Measurements from ENCODE around the gene IGLL5.

The IGLL5 gene

DNA sequence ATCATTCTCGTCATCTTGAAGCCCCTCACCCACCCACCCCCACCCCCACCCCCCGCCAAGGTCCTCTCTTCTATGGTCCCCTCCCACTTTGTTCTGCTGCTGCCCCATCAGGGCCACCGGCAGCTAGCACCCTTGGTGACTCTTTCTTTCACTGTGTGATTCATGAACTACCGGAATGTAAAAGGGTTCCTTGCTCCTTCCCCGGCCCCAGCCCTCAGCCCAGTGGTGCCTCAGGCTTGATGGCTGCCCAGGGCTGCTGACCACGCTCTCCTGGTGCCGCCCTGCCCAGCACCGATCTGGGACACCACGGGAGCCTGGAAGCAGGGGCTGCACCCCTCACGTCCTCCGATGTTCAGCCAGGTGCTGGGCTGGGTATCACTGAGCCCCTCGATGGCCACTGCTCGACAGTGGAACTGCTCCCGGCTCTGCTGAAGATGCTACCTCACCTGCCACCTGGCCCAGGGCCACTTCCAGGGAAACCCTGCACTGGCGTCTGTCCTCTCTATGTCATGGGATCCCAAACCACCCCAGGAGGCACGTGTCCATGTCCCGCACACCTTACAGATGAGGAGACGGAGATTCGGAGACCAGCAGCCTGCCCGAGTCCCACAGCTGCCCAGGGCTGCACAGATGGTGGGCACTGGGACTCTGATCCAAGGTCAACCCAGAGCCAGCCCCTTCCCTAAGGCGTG lies 39.7 kb downstream of the IGLL5 start:
- no peak for DNase-seq (ENCODE audit: low spot score)

DNA sequence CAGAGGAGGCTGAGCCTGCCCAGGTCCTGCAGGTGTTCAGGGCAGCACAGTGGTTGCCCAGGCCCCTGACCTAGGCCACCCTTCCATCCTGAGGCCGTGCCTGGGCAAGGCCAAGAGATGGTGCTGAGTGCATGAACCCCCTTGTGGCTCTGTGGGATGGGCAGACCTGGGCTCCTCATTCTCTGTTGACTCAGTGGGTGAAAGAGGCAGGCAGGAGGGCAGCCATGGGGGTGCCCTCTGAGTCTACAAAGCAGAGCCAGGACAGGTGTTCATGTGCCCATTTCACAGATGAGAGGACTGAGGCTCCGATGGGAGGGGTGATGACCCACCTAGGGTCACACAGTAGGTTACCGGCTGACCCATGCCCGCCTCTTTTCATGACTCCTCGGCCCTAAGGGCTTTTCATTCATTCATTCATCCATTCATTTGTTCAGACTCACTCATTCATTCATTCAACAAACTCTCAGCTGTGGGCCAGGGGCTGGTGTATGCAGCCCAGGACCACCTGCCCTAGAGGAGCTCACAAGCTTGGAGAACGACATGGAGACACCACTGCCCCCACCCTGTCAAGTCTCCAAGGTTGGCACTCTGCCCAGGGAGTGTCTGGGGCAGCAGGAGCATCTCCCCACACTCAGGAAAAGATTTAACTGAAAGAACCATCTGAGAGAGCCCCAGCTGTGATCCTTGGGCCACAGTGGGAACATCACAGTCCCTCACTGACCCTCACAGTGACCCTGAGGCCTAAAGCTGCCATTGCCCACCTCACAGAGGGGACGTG lies 40.5 kb downstream of the IGLL5 start:
- no peak for DNase-seq (ENCODE audit: low spot score)

DNA sequence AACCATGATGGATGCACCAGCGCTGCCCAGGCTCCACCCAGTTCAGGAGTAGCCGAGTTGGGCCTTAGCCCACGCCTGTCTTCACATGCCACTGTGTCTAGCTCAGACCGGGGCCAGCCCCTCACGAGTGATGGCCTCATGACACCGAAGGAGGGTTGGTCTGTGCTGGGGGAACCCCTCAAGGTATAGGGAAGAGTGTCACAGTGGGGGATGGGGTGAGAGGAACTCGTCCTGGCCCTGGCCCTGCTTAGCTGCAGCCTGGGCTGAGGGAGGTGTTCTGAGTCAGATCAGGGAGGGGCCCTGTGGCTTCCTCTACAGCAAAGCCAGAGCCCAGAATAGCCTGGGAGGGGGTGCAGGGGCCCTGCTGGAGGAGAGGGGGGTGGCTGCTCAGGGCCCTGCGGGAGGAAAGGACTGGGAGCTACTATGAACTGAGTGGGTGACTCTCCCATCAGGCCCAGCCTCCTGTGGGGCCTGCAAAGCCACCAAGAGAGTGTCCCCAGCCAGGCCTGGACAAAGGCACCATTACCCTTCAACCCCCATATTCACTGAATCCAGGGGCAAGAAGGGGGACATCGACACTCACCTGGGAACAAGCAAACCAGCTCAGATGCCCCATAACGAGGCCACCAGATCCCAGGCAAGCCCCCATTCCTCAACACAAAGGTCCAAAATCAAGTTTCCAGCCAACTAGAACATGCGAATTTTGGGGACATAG lies 41.2 kb downstream of the IGLL5 start:
- peak; percentile 6 for DNase-seq (ENCODE audit: low spot score)

DNA sequence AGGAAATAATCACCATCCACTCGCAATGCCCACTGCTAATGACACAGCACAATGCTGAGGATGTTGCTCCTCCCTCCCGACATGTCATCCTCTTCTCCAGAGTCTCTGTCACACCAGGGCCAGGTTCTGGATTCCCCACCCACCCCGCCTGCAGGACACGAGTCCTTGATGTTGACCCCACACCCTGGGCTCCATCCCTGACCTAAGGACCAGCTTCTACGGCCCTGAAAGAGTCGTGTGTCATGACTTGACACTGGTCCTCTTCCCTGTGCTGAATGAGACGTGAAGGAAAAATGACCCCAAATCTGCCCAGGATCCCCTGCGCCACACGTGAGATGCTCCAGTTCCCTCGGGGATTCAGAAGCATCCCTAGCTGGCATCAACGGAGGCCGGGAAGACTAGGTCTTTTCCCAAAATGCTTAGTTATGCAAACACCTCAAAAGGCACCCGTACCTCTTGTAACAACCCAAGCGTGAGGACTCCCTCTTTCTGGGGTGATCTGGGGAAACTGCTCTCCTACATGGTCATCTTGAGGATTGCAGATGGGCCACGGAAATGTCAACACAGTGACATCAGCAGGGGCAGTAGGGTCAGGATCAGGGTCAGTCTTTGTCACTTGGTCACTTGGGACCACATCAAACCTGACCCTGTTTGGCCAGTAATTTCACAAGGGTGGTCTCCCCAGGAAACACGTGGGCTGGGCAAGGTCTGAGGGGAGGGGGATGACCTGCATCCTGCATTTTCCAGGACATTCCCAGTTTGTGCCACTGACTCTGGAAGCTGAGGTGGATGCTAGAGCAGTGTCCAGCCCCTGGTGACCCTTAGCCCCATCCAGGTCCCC lies 42.0 kb downstream of the IGLL5 start:
- no peak for DNase-seq (ENCODE audit: low spot score)

DNA sequence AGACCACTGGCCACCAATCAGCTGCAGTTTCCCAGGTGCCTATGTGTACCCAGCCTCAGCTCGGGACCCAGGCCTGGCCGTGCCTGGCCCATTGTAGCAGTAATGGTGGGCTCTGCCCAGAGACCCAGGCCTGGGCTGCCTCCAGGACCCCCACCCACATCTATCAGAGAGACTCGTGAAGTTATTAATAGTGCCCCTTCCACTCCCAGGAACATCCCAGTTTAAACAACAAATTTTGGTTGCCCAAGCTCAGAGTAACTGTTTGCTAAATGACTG lies 42.5 kb downstream of the IGLL5 start:
- DNase-seq (ENCODE audit: low spot score): no peak

DNA sequence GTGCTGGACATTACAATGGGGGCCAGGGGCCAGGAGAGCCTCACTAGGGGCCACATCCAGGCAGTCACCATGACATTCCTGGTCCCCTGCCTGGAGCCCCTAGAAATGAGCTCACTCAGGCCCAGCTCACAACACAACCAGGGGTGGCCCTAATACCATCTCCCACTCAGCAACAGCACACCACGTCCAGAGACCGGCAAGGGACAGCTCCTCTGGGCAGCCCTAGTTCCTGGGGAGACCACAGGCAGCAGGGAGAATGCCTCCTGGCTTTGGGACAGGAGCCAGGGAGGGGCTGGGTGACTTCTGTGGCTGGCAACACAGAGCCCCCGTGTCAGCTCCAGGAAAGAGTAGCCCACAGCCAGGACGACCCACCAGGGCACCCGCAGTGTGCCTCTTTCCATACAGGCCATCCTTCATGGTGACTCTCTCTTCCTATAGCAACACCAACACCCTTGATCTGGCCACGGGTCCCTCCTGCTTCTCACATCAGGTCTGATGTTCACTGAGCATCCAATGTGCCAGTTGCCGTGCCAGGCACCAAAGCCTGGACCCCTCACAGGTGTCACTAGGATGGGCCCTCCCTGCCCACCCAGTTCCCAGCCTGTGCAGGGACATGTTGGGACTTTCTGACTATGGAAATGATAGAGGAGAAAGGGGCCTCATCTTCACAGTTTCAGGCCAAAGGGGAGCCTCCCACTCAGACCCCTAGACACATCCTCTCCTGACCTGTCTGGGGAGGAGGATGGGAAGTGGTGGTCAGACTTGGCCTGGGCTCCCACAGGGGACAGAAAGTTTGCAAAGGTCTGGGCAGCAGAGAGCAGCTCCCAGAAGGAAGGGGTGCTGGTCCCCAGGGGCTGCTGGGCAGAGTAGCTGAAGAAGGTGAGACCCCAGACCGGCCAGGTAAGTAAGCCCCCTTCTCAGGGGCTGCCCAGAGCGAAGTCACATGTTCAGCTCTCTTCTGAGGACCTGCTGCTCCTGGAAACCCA lies 43.2 kb downstream of the IGLL5 start:
- no peak for DNase-seq (ENCODE audit: low spot score)

DNA sequence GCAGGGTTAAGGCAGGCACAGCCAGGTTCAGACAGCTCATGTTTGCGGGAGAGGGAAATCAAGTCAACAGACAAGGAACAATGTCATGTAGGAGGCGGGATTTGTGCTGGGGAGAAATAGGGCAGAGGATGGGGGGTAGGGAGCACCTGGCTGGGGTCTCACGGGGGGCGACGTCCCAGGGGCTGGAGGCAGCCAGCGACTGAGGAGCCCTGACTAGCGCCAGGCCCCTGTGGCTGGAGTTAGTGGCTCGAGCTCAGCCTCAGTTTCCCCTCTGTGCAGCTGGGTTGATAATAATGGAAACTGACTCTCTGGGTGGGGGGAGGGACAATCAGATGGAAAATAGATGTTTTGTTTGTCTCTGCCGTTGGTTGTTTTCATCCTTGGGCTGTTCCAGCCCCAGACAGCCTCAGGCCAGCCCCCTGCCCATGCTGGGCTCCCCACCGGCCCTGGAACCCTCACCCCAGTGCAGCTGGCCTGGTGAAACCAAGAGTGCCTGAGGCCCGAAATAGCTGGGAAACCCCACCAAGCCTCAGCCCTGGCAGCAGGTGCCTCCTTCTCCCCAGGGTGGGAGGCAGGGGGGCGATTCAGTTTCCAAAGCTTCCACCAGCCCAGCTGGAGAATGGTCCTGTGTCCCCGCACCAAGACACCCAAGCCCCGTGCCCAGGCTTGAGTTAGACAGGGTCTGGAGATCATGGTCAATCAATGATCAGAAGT lies 44.1 kb downstream of the IGLL5 start:
- no peak for DNase-seq (ENCODE audit: low spot score)

DNA sequence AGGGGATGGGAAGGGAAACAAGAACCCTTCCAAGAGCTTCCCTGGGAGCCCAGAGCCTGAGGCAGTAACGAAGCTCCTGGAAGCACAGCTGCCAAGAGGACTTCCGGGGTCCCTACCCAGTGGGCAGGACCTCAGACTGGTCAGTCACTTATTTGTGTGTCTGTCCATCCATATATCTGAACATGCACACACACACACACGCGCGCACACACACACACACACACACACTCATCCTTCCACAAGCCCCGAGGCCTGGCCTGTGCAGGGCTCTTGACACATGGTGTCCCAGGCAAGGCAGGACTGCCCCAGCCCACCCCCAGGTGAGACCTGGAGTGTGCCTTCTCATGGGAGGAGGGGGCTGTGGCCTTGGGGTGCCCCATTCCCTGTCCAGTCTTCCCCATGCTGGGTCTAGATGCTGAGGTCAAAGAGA lies 44.9 kb downstream of the IGLL5 start:
- DNase-seq (ENCODE audit: low spot score): no peak

DNA sequence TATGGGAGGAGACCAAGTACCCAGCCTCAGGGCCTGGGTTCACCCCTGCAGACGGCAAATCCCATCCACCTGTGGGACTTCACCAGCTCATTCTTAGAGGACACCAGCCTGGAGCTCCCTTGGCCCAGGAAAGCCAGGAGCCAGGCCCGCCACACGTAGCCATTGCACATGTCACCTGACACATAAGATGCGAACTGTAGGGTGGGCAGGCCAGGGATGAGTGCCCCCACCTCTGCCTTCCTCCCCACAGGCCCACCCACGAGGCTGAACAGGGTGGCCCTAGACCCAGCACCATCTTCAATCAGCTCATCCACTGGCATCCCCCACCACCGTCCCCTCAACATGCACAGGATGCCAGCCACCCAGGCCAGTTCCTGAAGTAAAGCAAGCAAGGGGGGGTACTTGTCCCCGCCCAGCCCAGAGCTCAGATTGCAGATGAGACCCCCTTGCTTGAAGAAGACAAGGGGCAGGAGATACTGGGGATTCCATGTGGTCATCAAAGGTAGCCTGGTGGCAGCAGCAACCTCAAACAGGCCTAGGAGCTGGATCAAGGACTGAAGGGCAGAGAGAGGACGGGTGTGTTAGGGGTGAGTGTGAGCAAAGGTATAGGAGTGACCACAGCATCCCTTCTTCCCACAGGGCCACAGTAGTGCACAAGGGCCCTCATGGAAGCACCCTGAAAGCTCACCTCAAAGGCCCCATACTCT lies 45.6 kb downstream of the IGLL5 start:
- DNase-seq (ENCODE audit: low spot score): no peak

DNA sequence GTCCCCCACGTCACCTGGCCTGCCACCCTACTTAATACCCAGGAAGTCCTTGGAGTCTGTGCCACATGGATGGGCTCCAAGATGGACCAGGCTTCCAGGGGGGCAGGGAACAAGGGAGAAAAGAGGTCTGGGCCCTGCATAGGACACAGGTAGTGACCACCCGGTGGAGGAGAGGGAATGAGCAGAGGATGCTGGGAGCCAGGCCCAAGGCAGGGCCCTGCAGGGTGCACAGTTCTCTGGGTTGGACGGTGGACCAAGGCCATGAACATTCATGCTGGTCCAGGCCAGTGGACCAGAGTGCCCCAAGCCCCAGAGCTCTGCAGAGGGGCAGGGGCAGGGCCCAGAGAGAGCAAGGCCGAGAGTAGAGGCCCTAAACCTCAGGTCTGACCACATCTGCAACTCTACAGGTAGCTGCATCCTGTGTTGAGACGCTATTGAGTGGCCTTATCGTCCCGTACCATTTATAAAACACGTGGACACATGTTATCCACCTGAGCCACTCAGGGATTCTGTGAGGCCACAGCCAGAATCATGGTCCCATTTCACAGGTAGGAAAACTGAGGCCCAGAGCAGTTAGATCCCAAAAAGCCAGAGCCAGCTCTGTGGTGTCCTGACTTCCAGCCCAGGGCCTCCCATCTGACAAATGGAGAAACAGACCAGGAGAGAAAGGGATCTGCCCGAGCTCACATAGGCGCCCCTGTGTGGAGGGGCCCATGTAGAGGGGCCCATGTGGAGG lies 46.4 kb downstream of the IGLL5 start:
- no peak for DNase-seq (ENCODE audit: low spot score)

DNA sequence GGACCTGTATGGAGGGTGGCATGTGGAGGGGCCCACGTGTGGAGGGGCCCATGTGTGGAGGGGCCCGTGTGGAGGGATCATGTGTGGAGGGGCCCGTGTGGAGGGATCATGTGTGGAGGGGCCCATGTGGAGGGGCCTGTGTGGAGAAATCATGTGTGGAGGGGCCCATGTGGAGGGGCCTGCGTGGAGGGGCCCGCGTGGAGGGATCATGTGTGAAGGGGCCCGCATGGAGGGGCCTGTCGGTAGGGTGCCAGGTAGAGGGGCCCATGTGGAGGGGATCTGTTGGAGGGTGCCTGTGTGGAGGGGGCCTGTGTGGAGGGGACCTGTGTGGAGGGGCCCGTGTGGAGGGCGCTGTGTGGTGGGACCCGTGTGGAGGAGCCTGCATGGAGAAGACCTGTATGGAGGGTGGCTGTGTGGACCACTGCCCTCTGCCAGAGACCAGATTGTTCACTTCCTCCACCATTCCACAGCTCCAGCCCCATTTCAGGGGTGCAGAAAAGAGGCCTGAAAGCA lies 47.0 kb downstream of the IGLL5 start:
- DNase-seq (ENCODE audit: low spot score): no peak

DNA sequence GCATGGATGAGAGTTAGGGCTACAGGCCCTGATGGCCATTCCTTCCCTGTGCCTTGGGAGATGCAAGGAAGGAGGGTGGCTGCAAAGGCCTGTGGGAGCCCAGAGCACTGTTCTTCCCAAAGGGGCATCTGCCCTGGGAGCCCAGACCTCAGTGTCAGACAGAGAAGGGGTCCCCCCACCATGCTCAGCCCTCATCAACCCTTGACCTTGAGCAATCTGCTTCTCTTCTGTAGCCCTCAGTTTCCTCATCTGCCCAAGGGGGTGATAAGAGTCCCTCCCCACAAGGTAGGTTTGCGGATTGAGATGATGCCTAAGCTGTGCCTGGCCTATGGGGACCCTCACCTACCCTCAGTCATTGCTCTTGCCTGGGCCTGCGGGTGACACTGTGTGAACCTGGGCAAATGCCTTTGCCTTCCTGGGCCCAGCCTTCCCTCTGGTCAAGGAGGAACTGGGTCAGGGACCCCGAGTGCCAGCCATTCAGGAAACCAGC lies 47.5 kb downstream of the IGLL5 start:
- DNase-seq (ENCODE audit: low spot score): no peak

DNA sequence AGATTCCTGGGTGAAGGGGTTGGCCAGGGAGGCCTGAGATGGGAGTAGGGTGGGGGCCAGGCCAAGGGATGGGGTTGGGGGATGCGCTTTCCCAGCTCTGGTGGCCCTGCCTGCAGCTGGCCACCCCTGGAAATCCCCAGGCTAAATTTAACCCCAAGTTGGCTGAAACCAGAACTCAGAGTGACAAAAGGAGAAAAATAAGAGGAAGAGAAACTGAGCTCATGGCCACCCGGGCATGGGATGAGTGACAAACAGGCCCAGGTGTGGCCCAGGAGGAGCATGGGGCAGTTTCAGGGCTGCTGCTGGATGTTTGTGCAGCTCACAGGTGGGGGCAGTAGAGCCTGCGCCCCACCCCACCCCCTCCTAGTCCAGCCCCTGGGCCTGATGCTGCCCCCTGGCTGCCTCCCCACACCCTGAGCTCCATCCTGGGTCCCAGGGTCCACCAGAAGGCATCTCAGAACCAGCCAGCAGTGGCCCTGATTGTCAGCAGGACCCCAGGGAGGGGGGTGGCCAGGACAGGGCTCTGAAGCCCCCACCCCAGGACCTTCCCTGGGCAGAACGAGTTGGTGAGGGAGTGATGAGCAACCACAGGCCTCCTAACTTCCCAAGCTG lies 48.0 kb downstream of the IGLL5 start:
- peak; percentile 14 for DNase-seq (ENCODE audit: low spot score)

DNA sequence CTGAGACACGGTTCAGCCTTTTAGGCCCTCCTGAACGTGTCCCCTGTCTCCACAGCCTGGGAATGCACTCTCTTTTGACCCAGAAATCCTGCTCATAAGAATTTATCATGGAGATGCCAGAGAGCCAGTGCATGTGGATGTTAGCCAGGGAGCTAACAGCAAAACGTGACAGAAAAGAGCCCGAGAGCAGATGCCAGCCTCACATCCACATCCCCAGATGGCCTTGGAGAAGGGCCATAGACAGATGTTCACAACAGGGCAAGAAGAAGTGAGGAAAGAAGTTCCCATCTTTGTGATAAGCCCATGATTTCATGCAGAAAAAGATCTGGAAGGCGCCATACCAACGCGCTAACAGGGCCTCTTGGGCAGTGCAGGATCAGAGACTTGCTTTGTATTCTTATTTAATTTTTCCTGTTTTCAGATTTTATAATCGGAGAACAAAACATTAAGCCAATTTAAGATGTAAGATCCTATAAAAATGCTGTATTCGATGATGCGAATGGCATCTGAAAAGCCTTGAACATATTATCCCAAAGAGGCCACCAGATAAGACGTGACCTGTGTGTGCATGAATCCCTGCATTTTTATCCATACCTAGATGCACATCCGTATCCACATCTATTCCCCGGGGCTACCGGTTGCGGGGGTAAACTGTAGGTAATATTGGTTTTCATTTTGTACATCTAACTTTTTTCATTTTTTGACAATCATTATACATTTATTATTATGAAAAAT lies 48.7 kb downstream of the IGLL5 start:
- no peak for DNase-seq (ENCODE audit: low spot score)

DNA sequence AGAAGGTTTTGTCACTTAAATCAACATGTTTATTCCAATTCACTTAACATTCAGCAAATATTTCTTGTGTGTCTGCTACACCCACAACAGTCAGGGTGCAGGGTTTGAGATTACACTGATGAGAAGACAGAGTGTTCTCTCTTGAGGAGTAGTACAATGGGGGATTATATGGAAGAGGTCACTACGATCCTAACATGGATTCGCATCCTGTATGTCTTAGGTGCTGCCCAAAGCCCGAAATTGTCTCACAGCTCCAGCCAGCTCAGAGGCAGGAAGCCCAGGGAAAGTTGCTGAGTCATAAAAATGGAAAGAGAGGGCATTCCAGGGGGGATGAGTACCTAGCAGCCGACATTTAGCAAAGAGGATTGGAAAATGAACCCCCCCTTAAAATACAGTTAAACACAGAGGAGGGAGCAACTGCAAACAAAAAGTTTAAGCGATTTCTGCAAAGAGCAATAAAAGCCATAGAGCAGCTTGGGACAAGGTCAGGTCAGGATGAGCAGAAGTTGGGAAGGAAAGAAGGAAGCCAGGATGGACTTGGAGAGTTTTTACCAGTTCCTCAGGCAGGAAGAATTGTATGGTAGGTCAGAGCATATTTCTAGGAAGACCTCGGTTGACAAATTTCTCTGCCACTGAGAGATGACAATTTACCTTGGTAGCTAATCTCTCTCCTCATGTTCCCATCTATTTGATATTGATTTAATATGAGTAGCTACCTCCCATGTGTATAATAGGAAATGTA lies 49.5 kb downstream of the IGLL5 start:
- no peak for DNase-seq (ENCODE audit: low spot score)

DNA sequence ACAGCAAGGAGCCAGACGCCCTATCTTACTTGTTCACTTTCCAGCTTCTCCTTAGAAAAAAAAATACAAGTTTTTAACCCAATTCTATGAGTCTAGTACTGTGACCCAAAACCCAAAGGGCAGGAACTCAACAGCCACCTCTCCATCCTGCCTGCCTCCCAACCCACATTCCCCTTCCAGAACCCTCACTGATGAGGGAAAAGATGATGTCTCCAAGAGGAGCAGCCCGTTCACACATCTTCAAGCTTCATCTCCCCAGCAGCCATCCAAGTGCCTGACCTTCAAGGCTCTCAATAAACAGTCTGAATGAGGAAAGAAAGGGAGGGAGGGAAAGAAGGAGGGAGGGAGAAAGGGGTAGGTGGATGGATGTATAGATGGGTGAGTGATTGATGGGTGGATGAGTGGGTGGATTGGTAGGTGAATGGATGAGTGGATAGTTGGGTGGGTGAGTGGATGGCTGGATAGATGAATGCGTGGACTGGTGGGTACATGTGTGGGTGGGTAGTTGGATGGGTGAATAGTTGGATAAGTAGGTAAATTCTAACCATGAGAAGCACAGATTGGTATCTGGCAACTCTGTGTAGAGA lies 50.4 kb downstream of the IGLL5 start:
- DNase-seq (ENCODE audit: low spot score): no peak
